Stimulated activated CD8-positive, alpha-beta memory T cell treated with anti-CD3 and anti-CD28 coated beads, Interleukin-7, amount 100 ng/mL, for 4 hours (primary cell): ENCODE data around the gene LCP2.
"Not testable (repeated sequence)": the region's sequence is repeated elsewhere in the genome, so short reads cannot be mapped to it uniquely, and the experiment has no call there.

Experiments
- DNase-seq, 2 donors: peaks; one replicate each; pipeline ENCODE4 v3.0.0-alpha.2; 2020; ENCODE audit warnings: low read depth in 2 of 2

Gene LCP2

GRCh38 chr5:170248172-170248930 lies 49.2 kb downstream of the LCP2 start:
- no peak for DNase-seq

GRCh38 chr5:170247363-170247762 lies 50.2 kb downstream of the LCP2 start:
- no peak for DNase-seq

- DNase-seq, result no peak
Measured at GRCh38 chr5:170246126-170246870, 51.3 kb downstream of the LCP2 start.

GRCh38 chr5:170245436-170245835 lies 52.1 kb downstream of the LCP2 start:
- DNase-seq, result not testable (repeated sequence)

- no peak for DNase-seq
Measured at GRCh38 chr5:170238456-170239196, 59.0 kb downstream of the LCP2 start.

GRCh38 chr5:170235876-170236864 lies 61.4 kb downstream of the LCP2 start:
- DNase-seq, result no peak

- DNase-seq, result no peak
Measured at GRCh38 chr5:170233358-170233892, 64.2 kb downstream of the LCP2 start.

GRCh38 chr5:170232786-170233185 lies 64.8 kb downstream of the LCP2 start, which contains the start of gene C5orf58:
TSS of gene C5orf58 (plus strand) at chr5:170232985. CDS start at chr5:170234977, 1,992 bp downstream.
- no peak for DNase-seq

- no peak for DNase-seq
Measured at GRCh38 chr5:170228762-170229435, 68.7 kb downstream of the LCP2 start.

- no peak for DNase-seq
Measured at GRCh38 chr5:170226661-170227060, 70.9 kb downstream of the LCP2 start.

GRCh38 chr5:170226129-170226615 lies 71.4 kb downstream of the LCP2 start:
- DNase-seq, result no peak

- DNase-seq, result peak; percentile 48 to 63
Measured at GRCh38 chr5:170225326-170226128, 72.0 kb downstream of the LCP2 start.

- no peak for DNase-seq
Measured at GRCh38 chr5:170223906-170224305, 73.7 kb downstream of the LCP2 start.

GRCh38 chr5:170223360-170223759 lies 74.2 kb downstream of the LCP2 start:
- DNase-seq, result no peak

GRCh38 chr5:170221327-170221741 lies 76.2 kb downstream of the LCP2 start:
- no peak for DNase-seq

- DNase-seq, result no peak
Measured at GRCh38 chr5:170220191-170220590, 77.4 kb downstream of the LCP2 start.

GRCh38 chr5:170219615-170220014 lies 78.0 kb downstream of the LCP2 start:
- DNase-seq, result no peak

GRCh38 chr5:170218726-170219125 lies 78.9 kb downstream of the LCP2 start:
- no peak for DNase-seq

GRCh38 chr5:170217831-170218230 lies 79.7 kb downstream of the LCP2 start:
- no peak for DNase-seq
